GM21528 (cell line): ENCODE results near the gene TRIM39.
"Not testable (repeated sequence)": the region's sequence is repeated elsewhere in the genome, so short reads cannot be mapped to it uniquely, and the experiment has no call there.

Source experiments
- ATAC-seq: cut with Tn5 transposase; IDR thresholded peaks from one replicate; pipeline ENCODE4 v1.9.1; 2021; ENCODE audit warnings: mild to moderate bottlenecking, moderate library complexity; ENCODE audit not compliant: unreplicated experiment, low FRiP score

TRIM39 gene

GRCh38 chr6:30326526-30327231 lies at the start of gene TRIM39:
Gene TRIM39, plus strand, starts transcription at chr6:30326927. Its CDS starts 2,391 bp downstream, at chr6:30329318.
- peak; percentile 79 for ATAC-seq

- not testable (repeated sequence) for ATAC-seq
Measured at GRCh38 chr6:30280988-30281387, 45.7 kb upstream of the TRIM39 start.

DNA sequence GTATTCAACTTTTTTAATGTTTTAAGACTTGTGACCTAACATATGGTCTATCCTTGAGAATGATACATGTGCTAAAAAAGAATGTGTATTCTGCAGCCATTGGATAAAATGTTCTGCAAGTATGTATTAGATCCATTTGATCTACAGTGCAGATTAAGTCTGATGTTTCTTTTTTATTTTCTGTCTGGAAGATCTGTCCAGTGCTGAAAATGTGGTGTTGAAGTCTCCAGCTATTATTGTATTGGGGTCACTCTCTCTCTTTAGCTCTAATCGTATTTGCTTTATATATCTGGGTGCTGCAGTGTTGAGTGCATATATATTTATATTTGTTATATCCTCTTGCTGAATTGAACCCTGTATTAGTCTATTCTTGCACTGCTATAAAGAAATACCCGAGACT lies 44.2 kb upstream of the TRIM39 start:
- ATAC-seq, result no peak

- ATAC-seq, result no peak
Measured at GRCh38 chr6:30283761-30284160, 43.0 kb upstream of the TRIM39 start.

DNA sequence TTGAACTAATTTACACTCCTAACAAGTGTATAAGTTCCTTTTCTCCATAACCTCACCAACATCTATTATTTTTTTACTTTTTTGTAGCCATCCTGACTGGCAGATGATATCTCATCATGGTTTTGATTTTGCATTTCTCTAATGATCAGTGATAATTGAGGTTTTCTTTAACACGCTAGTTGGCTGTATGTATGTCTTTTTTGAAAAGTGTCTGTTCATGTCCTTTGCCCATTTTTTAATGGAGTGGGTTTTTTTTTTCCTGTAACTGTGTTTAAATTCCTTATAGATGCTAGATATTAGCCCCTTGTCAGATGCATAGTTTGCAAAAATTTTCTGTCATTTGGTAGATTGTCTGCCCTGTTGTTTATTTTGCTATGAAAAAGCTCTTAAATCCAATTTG lies 39.6 kb upstream of the TRIM39 start:
- no peak for ATAC-seq

GRCh38 chr6:30295837-30296236 lies 30.9 kb upstream of the TRIM39 start:
- ATAC-seq, result no peak

DNA sequence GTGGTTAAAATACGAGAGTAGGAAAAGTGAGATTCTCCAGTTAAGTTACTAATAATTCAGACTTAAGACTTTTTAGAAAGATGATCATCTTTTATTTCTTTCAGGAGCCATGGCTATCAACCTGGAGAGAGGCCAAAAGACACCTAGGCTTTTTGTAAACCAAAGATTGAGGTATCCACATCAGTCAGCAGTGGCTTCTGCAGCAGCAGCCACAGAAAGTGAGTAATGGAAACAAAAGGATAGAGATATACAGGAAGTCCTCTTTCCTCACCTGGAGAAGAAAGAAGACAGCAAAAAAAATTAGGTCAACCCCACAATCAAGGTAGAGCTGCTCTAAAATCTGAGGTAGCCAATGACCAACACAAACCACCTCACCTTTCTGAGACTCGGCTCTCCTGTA lies 22.7 kb upstream of the TRIM39 start:
- ATAC-seq, result no peak

- no peak for ATAC-seq
Measured at GRCh38 chr6:30311101-30311500, 15.6 kb upstream of the TRIM39 start.

- ATAC-seq, result no peak
Measured at GRCh38 chr6:30311671-30312070, 15.1 kb upstream of the TRIM39 start.

GRCh38 chr6:30312266-30312665 lies 14.5 kb upstream of the TRIM39 start:
- no peak for ATAC-seq

GRCh38 chr6:30312676-30313321 lies 13.9 kb upstream of the TRIM39 start:
- no peak for ATAC-seq

GRCh38 chr6:30315156-30315555 lies 11.6 kb upstream of the TRIM39 start:
- no peak for ATAC-seq

- ATAC-seq, result no peak
Measured at GRCh38 chr6:30317913-30318589, 8.7 kb upstream of the TRIM39 start.

- ATAC-seq, result no peak
Measured at GRCh38 chr6:30319146-30319835, 7.4 kb upstream of the TRIM39 start.

DNA sequence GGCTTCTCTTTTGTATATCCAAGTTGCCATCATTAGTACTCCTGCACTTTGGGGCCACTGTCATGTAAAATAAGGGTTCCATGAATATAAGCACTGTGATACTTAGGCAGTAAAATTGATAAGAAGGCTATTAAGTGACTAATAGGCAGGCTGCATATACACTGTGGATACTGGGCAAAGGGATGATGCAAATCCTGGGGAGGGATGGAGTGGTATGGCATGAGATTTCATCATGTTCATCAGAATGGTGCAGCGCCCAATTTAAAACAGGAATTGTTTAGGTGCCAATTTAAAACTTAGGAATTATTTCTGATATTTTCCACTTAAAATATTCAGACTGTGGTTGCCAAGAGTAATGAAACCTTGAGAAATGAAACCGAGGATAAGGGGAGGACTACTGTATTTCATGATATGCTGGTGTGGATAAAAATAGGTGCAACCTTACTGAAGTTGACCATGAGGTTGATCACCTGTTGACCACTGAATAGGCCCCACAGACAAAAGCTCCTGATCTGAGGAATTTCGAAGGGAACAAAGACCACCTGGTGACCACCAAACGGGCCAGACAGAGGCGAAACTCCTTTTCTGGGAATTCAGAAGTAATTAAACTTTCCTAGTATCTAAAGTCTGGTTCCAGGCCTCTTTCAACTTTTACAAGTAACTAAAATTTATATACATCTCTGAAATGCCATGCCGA lies 4.9 kb upstream of the TRIM39 start:
- ATAC-seq, result no peak

DNA sequence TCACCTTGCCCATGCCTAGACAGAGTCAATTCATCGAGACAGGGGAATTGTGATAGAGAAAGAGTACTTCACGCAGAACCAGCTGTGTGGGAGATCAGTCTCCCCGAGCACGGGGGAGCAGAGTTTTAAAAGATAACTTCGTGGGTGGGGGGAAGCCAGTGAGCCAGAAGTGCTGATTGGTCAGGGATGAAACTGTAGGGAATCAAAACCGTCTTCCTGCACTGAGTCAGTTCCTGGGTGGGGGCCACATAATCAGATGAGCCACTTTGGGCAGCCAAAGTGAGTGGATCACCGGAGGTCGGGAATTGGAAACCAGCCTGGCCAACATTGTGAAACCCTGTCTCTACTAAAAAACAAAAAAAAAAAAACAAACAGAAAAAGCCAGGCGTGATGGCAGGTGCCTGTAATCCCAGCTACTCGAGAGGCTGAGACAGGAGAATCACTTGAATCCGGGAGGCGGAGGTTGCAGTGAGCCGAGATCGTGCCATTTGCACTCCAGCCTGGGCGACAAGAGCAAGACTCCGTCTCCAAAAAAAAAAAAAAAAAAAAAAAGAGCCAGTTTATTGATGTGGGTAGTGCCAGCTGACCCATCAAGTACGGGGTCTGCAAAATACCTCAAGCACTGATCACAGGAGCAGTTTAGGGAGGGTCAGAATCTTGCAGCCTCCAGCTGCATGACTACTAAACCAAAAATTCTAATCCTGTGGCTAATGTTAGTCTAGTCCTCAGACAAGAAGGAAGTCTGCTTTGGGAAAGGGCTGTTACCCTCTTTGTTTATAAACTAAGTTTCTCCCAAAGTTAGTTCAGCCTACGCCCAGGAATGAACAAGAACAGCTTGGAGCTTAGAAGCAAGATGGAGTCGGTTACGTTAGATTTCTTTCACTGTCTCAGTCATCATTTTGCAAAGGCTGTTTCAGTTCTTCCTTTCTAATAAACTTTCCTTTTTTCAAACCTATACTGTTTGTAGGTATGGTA lies 3.9 kb upstream of the TRIM39 start:
- no peak for ATAC-seq

DNA sequence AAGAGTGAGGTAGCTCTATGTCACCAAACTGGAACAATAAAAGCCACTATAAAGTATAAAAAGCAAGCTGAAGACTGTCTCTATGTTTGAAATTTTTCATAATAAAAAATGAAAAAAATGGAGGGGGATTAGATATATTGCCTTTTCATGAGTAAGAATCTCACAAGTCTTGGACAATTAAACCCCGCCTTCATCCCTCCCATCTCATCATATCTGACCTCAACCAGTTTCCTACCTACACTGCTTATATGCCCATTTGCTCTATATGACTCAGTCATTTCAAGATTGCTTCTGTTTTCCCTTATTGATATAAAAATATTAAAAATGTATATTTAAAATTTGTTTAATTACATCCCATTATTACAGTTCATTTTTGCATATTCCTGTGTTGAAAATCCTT lies 2.9 kb upstream of the TRIM39 start:
- ATAC-seq, result no peak

DNA sequence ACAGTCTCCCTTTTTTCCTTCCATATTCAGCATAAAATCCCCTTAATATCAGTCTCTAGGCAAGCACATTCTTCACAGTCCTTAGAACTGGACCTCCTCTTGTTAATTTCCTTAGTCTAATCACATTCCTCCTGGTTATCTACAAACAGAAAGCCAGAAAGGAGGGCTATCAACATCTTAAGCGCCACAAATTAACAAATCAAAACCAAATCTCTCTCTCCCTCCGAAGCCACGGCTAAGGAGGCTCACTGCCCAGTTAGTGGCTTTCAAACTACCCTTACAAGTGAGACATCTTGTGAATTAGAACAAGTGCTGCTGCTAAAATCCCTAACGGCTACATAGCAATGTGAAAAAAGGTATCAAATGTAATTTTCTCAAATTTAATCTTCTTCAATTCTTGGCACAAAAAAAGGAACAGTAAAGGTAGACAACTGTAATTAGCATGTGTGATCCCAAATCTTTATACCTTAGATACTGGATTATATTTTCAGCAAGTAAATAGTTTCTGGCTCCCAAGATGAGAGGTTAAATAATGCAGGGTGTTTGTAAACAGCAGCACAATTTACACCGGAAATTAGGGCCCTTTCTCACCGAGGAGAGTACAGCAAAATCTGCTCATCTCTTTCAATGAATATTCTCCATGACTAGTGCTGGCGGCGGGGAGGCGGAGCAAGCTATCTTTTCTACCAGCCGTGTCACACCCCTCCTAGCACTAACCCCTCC lies 1.4 kb upstream of the TRIM39 start:
- ATAC-seq, result peak; percentile 33
